Measurements from ENCODE around the gene CDAN1.

The CDAN1 gene

DNA sequence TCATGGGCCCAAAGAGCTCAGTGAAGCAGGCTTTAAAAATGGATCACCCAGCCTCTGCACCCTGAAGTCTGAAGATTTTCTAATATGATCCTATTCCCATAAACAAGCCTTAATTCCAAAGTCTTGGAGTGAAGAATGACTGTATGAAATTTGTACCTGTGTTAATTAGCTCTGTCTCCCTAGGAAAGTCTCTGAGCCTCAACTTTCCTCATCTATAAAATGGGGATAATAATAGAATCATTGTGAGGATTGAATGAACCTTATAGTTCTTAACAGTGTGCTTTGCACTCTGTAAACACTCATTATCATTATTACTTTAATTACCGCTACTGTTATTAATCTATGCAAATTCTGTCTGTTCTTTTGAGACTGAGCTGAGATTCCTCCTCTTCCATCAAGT is 61.9 kb downstream of the CDAN1 start:
- H3K4me3 ChIP-seq (ENCODE audit: low read length): no peak overlapping the region
- H3K4me1 ChIP-seq (ENCODE audit: control insufficient read depth, insufficient read depth, low read length): no peaks in the 10 kb centered on the region
- H3K9me3 ChIP-seq (ENCODE audit: control insufficient read depth, low read length): no peaks in the 10 kb centered on the region
- no peaks in the 10 kb centered on the region for H3K27me3 ChIP-seq (ENCODE audit: control insufficient read depth, insufficient read depth, low read length)
- no peaks in the 10 kb centered on the region for H3K36me3 ChIP-seq (ENCODE audit: control insufficient read depth, insufficient read depth, low read length)
- H3K9ac ChIP-seq (ENCODE audit: low read length): no peak overlapping the region

- no peak overlapping the region for H3K4me3 ChIP-seq (ENCODE audit: low read length)
- H3K36me3 ChIP-seq (ENCODE audit: control insufficient read depth, insufficient read depth, low read length): no peaks in the 10 kb centered on the region
- no peak overlapping the region for H3K9ac ChIP-seq (ENCODE audit: low read length)
- no peaks in the 10 kb centered on the region for H3K9me3 ChIP-seq (ENCODE audit: control insufficient read depth, low read length)
- no peaks in the 10 kb centered on the region for H3K4me1 ChIP-seq (ENCODE audit: control insufficient read depth, insufficient read depth, low read length)
- no peaks in the 10 kb centered on the region for H3K27me3 ChIP-seq (ENCODE audit: control insufficient read depth, insufficient read depth, low read length)
Observed at GRCh38 chr15:42674472-42674871, 62.5 kb downstream of the CDAN1 start.
